Neutrophil (primary cell): ENCODE measurements around the gene DCP1A.
"Not testable (repeated sequence)": the region's sequence is repeated elsewhere in the genome, so short reads cannot be mapped to it uniquely, and the experiment has no call there.

Experiments used
- H3K27ac ChIP-seq: fragments of 200-600 bp; sonication (generic); 2 replicates; pipeline ENCODE4 v1.5.1; 2016; ENCODE audit warnings: mild to moderate bottlenecking, moderate library complexity
- H3K27me3 ChIP-seq: fragments of 200-600 bp; sonication (generic); 2 replicates; pipeline ENCODE4 v1.6.0; 2016; ENCODE audit warnings: mild to moderate bottlenecking
- H3K36me3 ChIP-seq: fragments of 200-600 bp; sonication (generic); 2 replicates; pipeline ENCODE4 v1.5.1; 2017
- H3K4me1 ChIP-seq, 2 experiments: fragments of 200-600 bp in 1 of 2; sonication (generic) in 1 of 2; 1 replicate in 1 of 2; 2 replicates in 1 of 2; pipeline versions ENCODE4 v1.5.1 to v1.6.1; 2013 to 2016; ENCODE audit warnings: low read depth in 1 of 2, low read length in 1 of 2, mild to moderate bottlenecking in 1 of 2, moderate library complexity in 1 of 2; ENCODE audit not compliant: control insufficient read depth in 1 of 2, insufficient read depth in 1 of 2
- H3K4me3 ChIP-seq, 2 experiments: fragments of 200-600 bp in 1 of 2; sonication (generic) in 1 of 2; 1 replicate in 1 of 2; 2 replicates in 1 of 2; pipeline ENCODE4 v1.5.1; 2013 to 2016; ENCODE audit warnings: low read depth in 1 of 2, low read length in 1 of 2, mild to moderate bottlenecking in 1 of 2, moderate library complexity in 1 of 2
- H3K9me3 ChIP-seq: fragments of 200-600 bp; sonication (generic); 2 replicates; pipeline ENCODE4 v1.5.1; 2016
- TF ChIP-seq, protein P1 (sequence below): fragments of 200-600 bp; sonication (generic); IDR thresholded peaks from 2 replicates; pipeline ENCODE4 v1.5.1; 2016; ENCODE audit warnings: antibody characterized with exemption

The DCP1A gene

DNA sequence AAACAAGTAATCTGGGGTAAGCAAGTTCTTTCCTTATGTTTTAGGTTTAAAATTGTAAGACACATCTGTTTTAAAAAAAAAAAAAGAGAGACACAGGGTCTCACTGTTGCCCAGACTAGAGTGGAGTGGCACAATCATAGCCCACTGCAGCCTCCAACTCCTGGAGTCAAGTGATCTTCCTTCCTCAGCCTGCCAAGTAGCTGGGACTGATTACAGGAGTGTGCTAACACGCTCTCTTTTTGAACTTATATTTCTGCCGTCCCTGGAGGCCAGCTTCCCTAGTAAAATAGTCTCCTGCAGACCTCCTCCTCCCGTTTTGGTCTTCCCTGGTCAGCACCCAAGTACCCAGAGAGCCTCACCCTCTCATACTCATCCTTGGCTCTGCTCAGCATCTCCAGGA is 35.5 kb downstream of the DCP1A start:
- H3K27ac ChIP-seq, result no peak overlapping the region
- H3K27me3 ChIP-seq, result no peaks in the 10 kb centered on the region
- H3K36me3 ChIP-seq, result peaks cover 53% of the 10 kb centered on the region
- no peaks in the 10 kb centered on the region for H3K9me3 ChIP-seq
- no peak overlapping the region for H3K4me3 ChIP-seq
- no peaks in the 10 kb centered on the region for H3K4me1 ChIP-seq
- TF ChIP-seq, protein P1, sequence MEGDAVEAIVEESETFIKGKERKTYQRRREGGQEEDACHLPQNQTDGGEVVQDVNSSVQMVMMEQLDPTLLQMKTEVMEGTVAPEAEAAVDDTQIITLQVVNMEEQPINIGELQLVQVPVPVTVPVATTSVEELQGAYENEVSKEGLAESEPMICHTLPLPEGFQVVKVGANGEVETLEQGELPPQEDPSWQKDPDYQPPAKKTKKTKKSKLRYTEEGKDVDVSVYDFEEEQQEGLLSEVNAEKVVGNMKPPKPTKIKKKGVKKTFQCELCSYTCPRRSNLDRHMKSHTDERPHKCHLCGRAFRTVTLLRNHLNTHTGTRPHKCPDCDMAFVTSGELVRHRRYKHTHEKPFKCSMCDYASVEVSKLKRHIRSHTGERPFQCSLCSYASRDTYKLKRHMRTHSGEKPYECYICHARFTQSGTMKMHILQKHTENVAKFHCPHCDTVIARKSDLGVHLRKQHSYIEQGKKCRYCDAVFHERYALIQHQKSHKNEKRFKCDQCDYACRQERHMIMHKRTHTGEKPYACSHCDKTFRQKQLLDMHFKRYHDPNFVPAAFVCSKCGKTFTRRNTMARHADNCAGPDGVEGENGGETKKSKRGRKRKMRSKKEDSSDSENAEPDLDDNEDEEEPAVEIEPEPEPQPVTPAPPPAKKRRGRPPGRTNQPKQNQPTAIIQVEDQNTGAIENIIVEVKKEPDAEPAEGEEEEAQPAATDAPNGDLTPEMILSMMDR, result no peak

DNA sequence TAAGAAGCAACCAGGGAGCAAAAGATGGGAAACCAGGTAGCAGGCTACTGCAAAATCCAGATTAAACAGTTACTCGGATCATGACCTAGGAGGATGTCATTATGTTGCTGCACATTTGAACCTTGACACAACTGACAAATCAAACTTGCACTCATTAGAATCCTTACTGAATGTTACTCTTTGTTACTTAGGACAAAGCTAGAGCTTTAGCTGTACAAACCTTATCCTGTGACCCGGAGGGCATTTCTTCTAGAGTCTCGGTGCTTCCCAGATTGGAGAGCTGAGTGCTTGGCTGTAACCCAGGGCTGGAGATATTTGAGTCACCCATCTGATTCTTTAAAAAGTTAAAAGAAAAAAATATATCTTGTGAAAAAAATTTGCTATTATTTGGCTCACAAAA is 43.4 kb downstream of the DCP1A start:
- TF ChIP-seq, protein P1, result no peak
- H3K27ac ChIP-seq, result no peak overlapping the region
- H3K4me1 ChIP-seq, result no peaks in the 10 kb centered on the region
- no peaks in the 10 kb centered on the region for H3K9me3 ChIP-seq
- H3K4me3 ChIP-seq, result no peak overlapping the region
- peaks cover 42% of the 10 kb centered on the region for H3K36me3 ChIP-seq
- no peaks in the 10 kb centered on the region for H3K27me3 ChIP-seq

DNA sequence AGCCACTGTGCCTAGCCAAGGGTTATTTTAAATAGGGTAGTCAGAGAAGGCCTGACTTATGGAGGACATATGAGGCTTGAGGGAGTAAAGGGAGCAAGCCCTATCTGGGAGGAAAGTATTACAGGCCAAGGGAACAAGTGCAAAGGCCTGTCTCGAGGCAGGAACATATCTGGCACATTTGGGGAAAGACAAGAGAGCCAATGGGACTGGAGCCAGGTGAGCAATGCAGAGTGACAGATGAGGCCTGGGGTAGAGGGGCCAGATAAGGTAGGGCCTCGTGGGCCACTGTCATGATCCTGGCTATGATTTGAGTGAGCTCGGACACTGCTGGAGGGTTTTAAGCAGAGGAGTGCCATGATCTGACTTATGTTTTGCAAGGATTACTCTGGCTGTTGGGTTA is 43.8 kb downstream of the DCP1A start:
- TF ChIP-seq, protein P1, result no peak
- Histone ChIP-seq H3K9me3 (no peaks in the 10 kb centered on the region), H3K4me1 (no peaks in the 10 kb centered on the region), H3K36me3 (peaks cover 42% of the 10 kb centered on the region), H3K27me3 (no peaks in the 10 kb centered on the region), H3K27ac (no peak overlapping the region), H3K4me3 (no peak overlapping the region)

DNA sequence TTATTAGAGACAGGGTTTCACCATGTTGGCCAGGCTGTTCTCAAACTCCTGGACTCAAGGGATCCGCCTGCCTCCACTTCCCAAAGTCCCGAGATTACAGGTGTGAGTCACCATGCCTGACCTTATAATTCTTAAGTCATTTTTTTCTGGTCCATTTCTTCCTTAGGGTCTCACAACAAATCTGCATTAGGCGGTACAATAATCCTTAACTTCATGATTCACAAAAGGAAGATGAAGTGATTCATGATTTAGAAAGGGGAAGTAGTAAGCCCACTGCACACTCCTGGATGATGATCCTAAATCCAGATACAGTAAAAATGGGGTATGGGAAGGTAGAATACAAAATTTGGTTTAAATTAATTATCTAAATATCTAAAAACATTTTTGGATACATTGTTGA is 46.5 kb downstream of the DCP1A start:
- no peaks in the 10 kb centered on the region for H3K27me3 ChIP-seq
- H3K4me1 ChIP-seq, result no peaks in the 10 kb centered on the region
- no peak overlapping the region for H3K27ac ChIP-seq
- peaks cover 42% of the 10 kb centered on the region for H3K36me3 ChIP-seq
- H3K9me3 ChIP-seq, result no peaks in the 10 kb centered on the region
- H3K4me3 ChIP-seq, result no peak overlapping the region
- TF ChIP-seq, protein P1, result no peak

DNA sequence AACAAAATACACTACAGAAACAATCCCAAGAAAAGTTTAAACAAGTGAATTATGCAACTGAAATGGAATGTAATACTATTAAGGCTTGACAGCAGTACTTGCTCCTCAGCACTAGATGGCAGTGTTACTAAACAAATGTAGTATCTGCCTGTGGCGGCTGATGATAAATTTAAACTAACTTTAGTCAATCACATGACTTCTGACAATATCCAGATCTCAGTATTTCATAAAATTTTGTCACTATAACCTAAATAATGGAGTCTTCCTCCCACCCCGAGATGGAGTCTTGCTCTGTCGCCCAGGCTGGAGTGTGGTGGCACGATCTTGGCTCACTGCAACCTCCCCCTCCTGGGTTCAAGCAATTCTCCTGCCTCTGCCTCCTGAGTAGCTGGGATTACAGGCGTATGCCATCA is 47.7 kb downstream of the DCP1A start:
- H3K27me3 ChIP-seq, H3K27ac ChIP-seq, H3K4me3 ChIP-seq, H3K4me1 ChIP-seq, H3K9me3 ChIP-seq: not testable (repeated sequence)
- TF ChIP-seq, protein P1, result peak; percentile 91
- peaks cover 46% of the 10 kb centered on the region for H3K36me3 ChIP-seq

DNA sequence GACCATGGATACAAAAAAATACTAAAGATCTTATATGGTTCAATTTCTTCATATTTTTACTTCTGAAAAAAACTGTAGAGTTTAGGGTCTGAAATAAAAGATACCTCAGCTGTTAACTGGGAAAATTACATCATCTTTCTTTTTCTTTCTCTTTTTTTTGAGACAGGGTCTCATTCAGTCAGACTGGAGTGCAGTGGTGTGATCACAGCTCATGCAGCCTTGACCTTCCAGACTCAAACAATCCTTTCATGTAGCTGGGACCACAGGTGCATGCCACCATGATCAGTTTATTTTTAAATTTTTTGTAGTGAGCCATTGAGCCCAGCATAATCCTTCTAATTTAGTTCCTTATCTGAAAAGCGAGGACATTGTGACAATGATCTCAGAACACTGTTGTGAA is 51.9 kb downstream of the DCP1A start:
- no peak overlapping the region for H3K27ac ChIP-seq
- TF ChIP-seq, protein P1, result no peak
- no peak overlapping the region for H3K4me3 ChIP-seq
- peaks cover 47% of the 10 kb centered on the region for H3K36me3 ChIP-seq
- no peaks in the 10 kb centered on the region for H3K27me3 ChIP-seq
- H3K9me3 ChIP-seq, result no peaks in the 10 kb centered on the region
- H3K4me1 ChIP-seq, result no peaks in the 10 kb centered on the region
